Sigmoid colon (tissue), 4 donors: ENCODE results near the gene DCAKD.
A peak's percentile ranks its signal among the peaks of the same experiment; 100 is the strongest.

Source experiments
- POLR2A ChIP-seq, 2 donors: fragments of 450-650 bp; IDR thresholded peaks; one replicate each; pipeline ENCODE4 v1.6.1; 2016; ENCODE audit warnings: antibody characterized with exemption in 2 of 2, mild to moderate bottlenecking in 2 of 2, moderate library complexity in 2 of 2
- POLR2AphosphoS5 ChIP-seq, 4 donors: sonication (generic); formaldehyde crosslinking; IDR thresholded peaks; one replicate each; pipeline ENCODE4 v1.6.1; 2017; ENCODE audit warnings: antibody characterized with exemption in 4 of 4
- TF ChIP-seq, protein P1 (sequence below), 4 experiments: fragments of 450-650 bp in 3 of 4; fragments of 200-600 bp in 1 of 4; IDR thresholded peaks; one replicate each; pipeline ENCODE4 v1.5.1; 2016 to 2019; ENCODE audit warnings: antibody characterized with exemption in 4 of 4, mild to moderate bottlenecking in 3 of 4, moderate library complexity in 2 of 4

DNA sequence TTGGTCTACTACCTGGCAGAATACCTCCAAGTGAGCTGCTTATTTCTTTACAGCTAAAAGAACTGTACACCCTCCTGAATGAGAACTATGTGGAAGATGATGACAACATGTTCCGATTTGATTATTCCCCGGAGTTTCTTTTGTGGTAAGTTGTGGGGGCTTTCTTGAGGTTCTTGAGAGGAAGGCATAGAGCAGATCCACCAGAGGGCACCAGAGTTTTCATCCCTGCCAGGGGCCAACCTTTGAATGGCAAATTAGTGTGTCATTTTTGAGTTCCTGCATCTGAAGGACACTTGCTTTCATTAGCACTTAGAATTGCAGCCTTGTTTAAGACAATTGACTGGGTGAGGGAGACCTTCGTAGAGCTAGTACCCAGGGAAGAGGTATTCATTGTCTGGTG, 44.7 kb upstream of the DCAKD start:
- TF ChIP-seq, protein P1, sequence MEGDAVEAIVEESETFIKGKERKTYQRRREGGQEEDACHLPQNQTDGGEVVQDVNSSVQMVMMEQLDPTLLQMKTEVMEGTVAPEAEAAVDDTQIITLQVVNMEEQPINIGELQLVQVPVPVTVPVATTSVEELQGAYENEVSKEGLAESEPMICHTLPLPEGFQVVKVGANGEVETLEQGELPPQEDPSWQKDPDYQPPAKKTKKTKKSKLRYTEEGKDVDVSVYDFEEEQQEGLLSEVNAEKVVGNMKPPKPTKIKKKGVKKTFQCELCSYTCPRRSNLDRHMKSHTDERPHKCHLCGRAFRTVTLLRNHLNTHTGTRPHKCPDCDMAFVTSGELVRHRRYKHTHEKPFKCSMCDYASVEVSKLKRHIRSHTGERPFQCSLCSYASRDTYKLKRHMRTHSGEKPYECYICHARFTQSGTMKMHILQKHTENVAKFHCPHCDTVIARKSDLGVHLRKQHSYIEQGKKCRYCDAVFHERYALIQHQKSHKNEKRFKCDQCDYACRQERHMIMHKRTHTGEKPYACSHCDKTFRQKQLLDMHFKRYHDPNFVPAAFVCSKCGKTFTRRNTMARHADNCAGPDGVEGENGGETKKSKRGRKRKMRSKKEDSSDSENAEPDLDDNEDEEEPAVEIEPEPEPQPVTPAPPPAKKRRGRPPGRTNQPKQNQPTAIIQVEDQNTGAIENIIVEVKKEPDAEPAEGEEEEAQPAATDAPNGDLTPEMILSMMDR (IDR thresholded peaks at IDR 0.05), result peak in 2 of 4 experiments; percentile 43 to 53
- TF ChIP-seq POLR2A (IDR thresholded peaks at IDR 0.05) (no peak), POLR2AphosphoS5 (IDR thresholded peaks at IDR 0.05) (no peak)
